ENCODE results near the gene CKLF.
A peak's percentile ranks its signal among the peaks of the same experiment; 100 is the strongest.
"Not testable (repeated sequence)": the region's sequence is repeated elsewhere in the genome, so short reads cannot be mapped to it uniquely, and the experiment has no call there.

CKLF gene

GRCh38 chr16:66601471-66601870 lies 49.1 kb downstream of the CKLF start:
- DNase-seq: no peak

- peak; percentile 64 for DNase-seq
These were observed 51.4 kb downstream of the CKLF start for GRCh38 chr16:66603537-66604375.

- peak; percentile 83 for DNase-seq
These were observed 52.2 kb downstream of the CKLF start, which contains the start of gene CMTM3 for GRCh38 chr16:66604376-66605176. Gene CMTM3, plus strand, starts transcription at chr16:66604704. Its CDS starts 102 bp downstream, at chr16:66604806.

DNA sequence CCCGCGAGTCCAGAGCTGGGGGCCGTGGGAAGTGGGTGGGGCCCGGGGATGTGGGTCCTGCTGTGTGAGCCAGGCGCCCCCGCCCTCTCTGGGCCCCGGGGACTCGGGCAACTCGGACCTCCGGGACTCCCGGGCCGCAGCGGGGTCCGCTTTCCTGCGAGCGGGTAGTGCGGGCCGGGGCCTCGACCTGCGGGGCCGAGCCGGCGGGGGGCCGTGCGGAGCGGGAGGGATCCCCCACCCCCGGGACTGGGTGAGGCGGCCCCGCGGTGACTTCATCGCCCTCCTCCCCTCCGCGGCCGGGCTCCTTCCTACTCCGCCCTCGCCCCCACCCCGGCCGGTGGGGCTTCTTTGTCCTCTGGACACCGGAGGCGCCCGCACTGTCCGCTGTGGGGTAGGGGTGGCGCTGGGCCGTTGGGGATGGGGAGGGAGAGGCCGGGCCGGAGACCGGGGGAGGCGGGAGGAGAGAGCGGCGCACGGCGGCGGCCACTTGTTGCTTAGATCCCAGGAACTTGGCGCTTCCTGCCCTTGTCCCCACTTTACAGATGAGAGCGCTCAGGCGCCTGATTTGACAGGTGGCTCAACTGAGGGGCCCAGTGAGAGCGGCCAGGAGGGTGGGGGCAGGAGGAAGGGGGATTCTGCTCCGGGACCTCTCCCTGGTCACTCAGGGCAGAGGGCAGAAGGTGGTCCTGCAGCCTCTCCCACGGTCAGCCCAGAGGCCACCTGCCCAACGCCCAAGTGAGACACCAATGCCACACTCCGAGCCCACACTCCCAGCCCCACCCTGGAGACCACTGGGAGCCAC lies 53.0 kb downstream of the CKLF start:
- DNase-seq: peak; percentile 44

DNA sequence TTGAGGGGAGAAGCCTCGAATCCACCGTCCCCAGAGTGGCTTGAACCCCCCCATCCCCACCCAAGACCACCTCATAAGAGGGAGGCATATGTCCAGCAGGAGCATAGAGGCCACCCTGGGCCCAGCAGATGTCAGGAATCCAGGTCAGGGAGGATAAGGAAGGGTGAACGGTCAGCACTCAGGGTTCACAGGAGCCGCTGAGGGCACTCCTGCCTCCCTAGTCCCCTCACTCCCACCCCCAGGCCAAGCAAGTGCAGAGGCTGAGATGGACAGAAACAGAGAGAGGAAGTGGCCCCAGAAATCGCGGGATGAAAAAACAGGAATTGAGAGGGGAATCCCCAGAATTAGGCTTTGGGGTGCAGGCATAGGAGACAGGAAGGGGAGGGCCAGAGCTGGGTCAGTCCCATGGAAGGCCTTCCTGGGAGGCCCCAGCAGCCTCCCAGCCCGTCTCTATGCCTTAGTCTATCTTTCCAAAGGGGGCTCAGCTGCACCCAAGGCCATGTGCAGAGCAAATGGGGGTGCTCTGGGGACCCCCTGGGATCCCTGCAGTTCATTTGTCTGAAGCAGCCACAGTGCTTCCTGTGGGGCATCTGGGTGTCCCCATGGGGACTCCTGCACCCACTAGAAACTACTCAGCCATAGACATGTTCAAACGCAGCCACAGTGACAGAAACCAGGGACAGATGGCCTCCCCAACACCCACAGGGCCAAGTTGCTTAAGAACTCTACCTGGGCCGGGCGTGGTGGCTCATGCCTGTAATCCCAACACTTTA lies 53.8 kb downstream of the CKLF start:
- no peak for DNase-seq

GRCh38 chr16:66608241-66609138 lies 56.1 kb downstream of the CKLF start:
- DNase-seq: peak; percentile 87

DNA sequence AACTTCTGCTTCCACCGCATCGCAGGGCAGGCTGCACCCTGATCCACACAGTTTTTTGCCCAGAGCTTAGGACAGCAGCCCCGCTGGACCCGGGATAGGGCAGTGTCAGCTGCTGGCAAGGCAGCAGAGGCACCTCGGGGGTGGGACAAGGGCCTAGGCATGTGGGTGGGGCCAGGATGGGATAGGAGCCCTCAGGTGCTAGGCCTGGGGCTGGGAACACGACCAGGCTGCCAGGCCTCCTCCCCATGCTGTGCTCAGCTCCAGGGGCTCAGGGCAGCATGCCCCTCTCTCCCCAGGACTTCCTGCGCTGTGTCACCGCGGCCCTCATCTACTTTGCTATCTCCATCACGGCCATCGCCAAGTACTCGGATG lies 56.7 kb downstream of the CKLF start:
- no peak for DNase-seq

GRCh38 chr16:66610111-66610820 lies 57.9 kb downstream of the CKLF start:
- DNase-seq: no peak

GRCh38 chr16:66611911-66612310 lies 59.5 kb downstream of the CKLF start:
- DNase-seq: not testable (repeated sequence)

- no peak for DNase-seq
These were observed 60.0 kb downstream of the CKLF start for GRCh38 chr16:66612422-66612821.

GRCh38 chr16:66614161-66614802 lies 61.9 kb downstream of the CKLF start:
- DNase-seq: no peak
